Type B pancreatic cell (in vitro differentiated cells): ENCODE measurements around the gene TENM4. TPM values are rescaled to one million over a fixed set of nuclear protein-coding genes. Genes with fewer than 3 reads are reported as not detected.

Experiments used
- DNase-seq: peaks from one replicate; pipeline ENCODE4 v3.0.0; 2021; ENCODE audit warnings: mixed read lengths; ENCODE audit not compliant: unreplicated experiment; ENCODE audit errors: extremely low spot score
- H3K27ac Mint-ChIP-seq: 2 replicates; pipeline ENCODE4 v1.8.0; 2021; ENCODE audit warnings: mild to moderate bottlenecking, mixed read lengths
- H3K27me3 Mint-ChIP-seq: 2 replicates; pipeline ENCODE4 v1.8.0; 2021; ENCODE audit warnings: mixed read lengths
- H3K36me3 Mint-ChIP-seq: 2 replicates; pipeline ENCODE4 v1.8.0; 2021; ENCODE audit warnings: mixed read lengths
- H3K4me1 Mint-ChIP-seq: one replicate; pipeline ENCODE4 v1.8.0; 2021; ENCODE audit warnings: mixed read lengths; ENCODE audit not compliant: unreplicated experiment
- H3K4me3 Mint-ChIP-seq: 2 replicates; pipeline ENCODE4 v1.8.0; 2021; ENCODE audit warnings: mild to moderate bottlenecking, mixed read lengths
- H3K9me3 Mint-ChIP-seq: 2 replicates; pipeline ENCODE4 v1.8.0; 2021; ENCODE audit warnings: mixed read lengths
- CTCF ChIP-seq: fragments of 200-600 bp; sonication (generic); conservative IDR thresholded peaks from 2 replicates; pipeline ENCODE4 v1.5.0; 2021; ENCODE audit warnings: antibody characterized with exemption, mild to moderate bottlenecking
- total RNA-seq: library from RNA; stranded (reverse); gene quantifications from 2 replicates; pipeline ENCODE4 v1.2.1, GENCODE V29; 2021; ENCODE audit warnings: low replicate concordance

TENM4 gene
- total RNA-seq, 1 donor from 2014 or later, result 156 TPM

- Mint-ChIP-seq H3K27ac (no peak overlapping the region), H3K4me1 (peaks cover 57% of the 10 kb centered on the region), H3K4me3 (no peak overlapping the region), H3K27me3 (no peaks in the 10 kb centered on the region), H3K36me3 (peaks cover 34% of the 10 kb centered on the region), H3K9me3 (peaks cover 4% of the 10 kb centered on the region)
- no peak for DNase-seq
- no peak for TF ChIP-seq CTCF
Measured at GRCh38 chr11:78797559-78797958, 643.3 kb downstream of the TENM4 start.

DNA sequence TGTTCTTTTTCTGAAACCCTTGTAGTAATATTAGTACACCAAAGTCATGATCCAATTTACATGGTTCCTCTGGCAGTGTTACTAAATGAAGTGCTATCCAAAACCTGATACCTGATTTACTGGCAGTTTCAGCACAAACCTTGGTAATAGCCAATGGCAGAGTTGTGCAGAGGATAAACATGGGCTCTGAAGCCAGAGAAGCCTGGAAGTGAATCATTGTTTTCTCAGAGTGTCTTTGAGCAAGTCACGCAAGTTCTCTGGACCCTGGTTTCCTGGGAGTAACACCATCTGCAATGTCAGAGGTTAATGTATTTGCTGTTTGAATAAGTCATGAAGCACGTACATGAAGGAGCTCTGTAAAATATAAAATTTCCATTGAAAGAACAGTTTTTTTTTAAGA lies 643.9 kb downstream of the TENM4 start:
- Mint-ChIP-seq H3K27ac (no peak overlapping the region), H3K4me1 (peaks cover 53% of the 10 kb centered on the region)
- no peak for DNase-seq

GRCh38 chr11:78795621-78796261 lies 645.1 kb downstream of the TENM4 start:
- Mint-ChIP-seq H3K27me3 (no peaks in the 10 kb centered on the region), H3K36me3 (peaks cover 38% of the 10 kb centered on the region), H3K9me3 (peaks cover 4% of the 10 kb centered on the region), H3K4me3 (no peak overlapping the region), H3K27ac (no peak overlapping the region), H3K4me1 (peaks cover 41% of the 10 kb centered on the region)
- DNase-seq, result no peak
- TF ChIP-seq CTCF, result no peak

More for the DNA sequence above, 643.9 kb downstream of the TENM4 start:
- H3K36me3 Mint-ChIP-seq, result peaks cover 39% of the 10 kb centered on the region
- no peak for TF ChIP-seq CTCF
- no peak overlapping the region for H3K4me3 Mint-ChIP-seq
- peaks cover 4% of the 10 kb centered on the region for H3K9me3 Mint-ChIP-seq
- H3K27me3 Mint-ChIP-seq, result no peaks in the 10 kb centered on the region

DNA sequence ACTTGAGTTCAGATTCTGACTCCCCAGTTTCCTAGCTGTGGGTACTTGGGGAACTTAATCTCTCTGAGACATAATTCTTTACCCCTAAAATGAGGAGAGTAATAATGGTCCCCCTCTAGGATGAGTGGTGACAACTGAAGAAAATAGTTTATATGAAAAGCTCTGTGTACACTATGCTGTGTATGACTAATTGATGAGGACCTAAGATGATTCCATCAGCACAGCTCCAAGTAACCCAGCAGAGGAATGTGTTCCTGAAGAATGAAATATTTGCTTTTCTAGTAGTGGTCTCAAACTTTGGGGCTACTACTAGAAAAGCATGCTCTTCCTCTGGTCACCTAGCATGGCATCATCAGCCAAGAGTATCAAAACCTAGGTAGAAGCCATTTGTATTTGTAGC lies 648.9 kb downstream of the TENM4 start:
- H3K27ac Mint-ChIP-seq, result no peak overlapping the region
- TF ChIP-seq CTCF, result no peak
- no peak for DNase-seq
- H3K4me1 Mint-ChIP-seq, result peaks cover 17% of the 10 kb centered on the region
- H3K36me3 Mint-ChIP-seq, result peaks cover 41% of the 10 kb centered on the region
- no peaks in the 10 kb centered on the region for H3K27me3 Mint-ChIP-seq
- H3K4me3 Mint-ChIP-seq, result no peak overlapping the region
- H3K9me3 Mint-ChIP-seq, result peaks cover 4% of the 10 kb centered on the region

- Mint-ChIP-seq H3K4me1 (peaks cover 14% of the 10 kb centered on the region), H3K4me3 (no peak overlapping the region), H3K27me3 (no peaks in the 10 kb centered on the region), H3K27ac (no peak overlapping the region), H3K36me3 (peaks cover 38% of the 10 kb centered on the region), H3K9me3 (no peaks in the 10 kb centered on the region)
- no peak for DNase-seq
- no peak for TF ChIP-seq CTCF
Measured at GRCh38 chr11:78791254-78791653, 649.6 kb downstream of the TENM4 start.
